GDM1 (cell line): ENCODE measurements around the gene LITAF.
"Not testable (repeated sequence)": the region's sequence is repeated elsewhere in the genome, so short reads cannot be mapped to it uniquely, and the experiment has no call there.

Experiments
- DNase-seq: peaks from one replicate; lab custom pipeline; 2025; lab: John Stamatoyannopoulos, UW

LITAF gene

GRCh38 chr16:11515540-11516430 is 70.9 kb downstream of the LITAF start:
- no peak for DNase-seq

GRCh38 chr16:11514283-11514682 is 72.4 kb downstream of the LITAF start:
- DNase-seq, result no peak

GRCh38 chr16:11513366-11513765 is 73.4 kb downstream of the LITAF start:
- not testable (repeated sequence) for DNase-seq

- no peak for DNase-seq
Observed at GRCh38 chr16:11511801-11512200, 74.9 kb downstream of the LITAF start.

GRCh38 chr16:11511328-11511727 is 75.4 kb downstream of the LITAF start:
- no peak for DNase-seq

GRCh38 chr16:11510178-11510973 is 76.3 kb downstream of the LITAF start:
- no peak for DNase-seq

- DNase-seq, result no peak
Observed at GRCh38 chr16:11507991-11508390, 78.7 kb downstream of the LITAF start.

- no peak for DNase-seq
Observed at GRCh38 chr16:11507350-11507749, 79.4 kb downstream of the LITAF start.

- peak; percentile 46 for DNase-seq
Observed at GRCh38 chr16:11506741-11507305, 79.9 kb downstream of the LITAF start.

- DNase-seq, result not testable (repeated sequence)
Observed at GRCh38 chr16:11504261-11504660, 82.5 kb downstream of the LITAF start.

GRCh38 chr16:11503566-11503965 is 83.2 kb downstream of the LITAF start:
- peak; percentile 32 for DNase-seq

GRCh38 chr16:11502239-11502638 is 84.5 kb downstream of the LITAF start:
- DNase-seq, result no peak

- no peak for DNase-seq
Observed at GRCh38 chr16:11501632-11502031, 85.1 kb downstream of the LITAF start.

- DNase-seq, result peak; percentile 18
Observed at GRCh38 chr16:11500700-11501346, 85.9 kb downstream of the LITAF start.

- DNase-seq, result no peak
Observed at GRCh38 chr16:11499295-11500089, 87.2 kb downstream of the LITAF start.

- peak; percentile 36 for DNase-seq
Observed at GRCh38 chr16:11498683-11499082, 88.0 kb downstream of the LITAF start.

- peak; percentile 23 for DNase-seq
Observed at GRCh38 chr16:11497851-11498289, 88.8 kb downstream of the LITAF start.
